Caco-2 (cell line): ENCODE data around the gene EXOC1. TPM values are rescaled to one million over a fixed set of nuclear protein-coding genes. Genes with fewer than 3 reads are reported as not detected.

Experiments used
- BruUV-seq: library from RNA; stranded (reverse); fragments of 400-500 nt; replicated peaks from 2 replicates; lab custom pipeline; 2021; lab: Mats Ljungman, UMichigan
- CTCF ChIA-PET: fragments of 300-600 bp; sonication (Branson Sonifier 250); formaldehyde crosslinking; loops from one replicate; lab custom pipeline; 2022; ENCODE audit warnings: antibody characterized with exemption; lab: Charles Lee
- POLR2A ChIA-PET: fragments of 300-600 bp; sonication (Branson Sonifier 250); formaldehyde crosslinking; loops from one replicate; lab custom pipeline; 2022; ENCODE audit warnings: antibody characterized with exemption; lab: Charles Lee
- DNase-seq, 2 experiments: peaks; one replicate each; pipeline versions ENCODE4 v3.0.0 to v3.0.0-alpha.2; 2020 to 2022
- H3K27me3 ChIP-seq: replicated peaks from 2 replicates; pipeline ENCODE4 v1.6.0; 2011; ENCODE audit warnings: low read length; ENCODE audit not compliant: control insufficient read depth, insufficient read depth
- H3K36me3 ChIP-seq: 2 replicates; pipeline ENCODE4 v1.5.1; 2011; ENCODE audit warnings: low read length; ENCODE audit not compliant: control insufficient read depth, insufficient read depth
- H3K4me1 ChIP-seq: fragments of 250-450 bp; sonication (Bioruptor Pico); 2 replicates; pipeline ENCODE4 v1.5.1; 2020; ENCODE audit warnings: mild to moderate bottlenecking
- H3K4me3 ChIP-seq: 2 replicates; pipeline ENCODE4 v1.5.1; 2011; ENCODE audit warnings: low read depth, mild to moderate bottlenecking, control low read depth, low read length
- H3K9me3 ChIP-seq: fragments of 250-450 bp; sonication (Bioruptor Pico); 2 replicates; pipeline ENCODE4 v1.5.1; 2020; ENCODE audit warnings: mild to moderate bottlenecking, moderate library complexity
- H3K27ac Mint-ChIP-seq: one replicate; pipeline ENCODE4 v1.8.0; 2022; ENCODE audit warnings: mixed read lengths; ENCODE audit not compliant: unreplicated experiment
- H3K27me3 Mint-ChIP-seq: one replicate; pipeline ENCODE4 v1.8.0; 2022; ENCODE audit warnings: mixed read lengths; ENCODE audit not compliant: insufficient read depth, unreplicated experiment
- H3K36me3 Mint-ChIP-seq: one replicate; pipeline ENCODE4 v1.8.0; 2022; ENCODE audit warnings: mild to moderate bottlenecking, mixed read lengths; ENCODE audit not compliant: insufficient read depth, unreplicated experiment
- H3K4me1 Mint-ChIP-seq: one replicate; pipeline ENCODE4 v1.8.0; 2022; ENCODE audit warnings: low read depth, mixed read lengths; ENCODE audit not compliant: unreplicated experiment
- H3K4me3 Mint-ChIP-seq: one replicate; pipeline ENCODE4 v1.8.0; 2022; ENCODE audit warnings: mild to moderate bottlenecking, moderate library complexity, mixed read lengths; ENCODE audit not compliant: unreplicated experiment
- H3K9me3 Mint-ChIP-seq: one replicate; pipeline ENCODE4 v1.8.0; 2022; ENCODE audit warnings: mixed read lengths; ENCODE audit not compliant: unreplicated experiment
- intact Hi-C: fragments of 100-400 bp; cut with micrococcal nuclease; formaldehyde crosslinking; loops from one replicate; pipeline ENCODE4 v1.10.0; 2022; ENCODE audit not compliant: unreplicated experiment
- total RNA-seq: library from RNA; stranded (reverse); gene quantifications from 2 replicates; pipeline ENCODE4 v1.2.3, GENCODE V29; 2022
- TF ChIP-seq, protein P1 (sequence below), 2 experiments: fragments of 200-600 bp in 1 of 2; IDR thresholded peaks; 1 replicate in 1 of 2; 2 replicates in 1 of 2; pipeline versions ENCODE4 v1.5.1 to v1.8.0; 2011 to 2022; ENCODE audit warnings: antibody characterized with exemption in 1 of 2, control low read depth in 1 of 2, inconsistent platforms in 1 of 2, low read depth in 1 of 2, low read length in 1 of 2, mild to moderate bottlenecking in 1 of 2, moderate library complexity in 1 of 2; ENCODE audit not compliant: insufficient read depth in 1 of 2, severe bottlenecking in 1 of 2, unreplicated experiment in 1 of 2

Gene EXOC1
- total RNA-seq, 1 experiment from 2014 or later, result 19.9 TPM

DNA sequence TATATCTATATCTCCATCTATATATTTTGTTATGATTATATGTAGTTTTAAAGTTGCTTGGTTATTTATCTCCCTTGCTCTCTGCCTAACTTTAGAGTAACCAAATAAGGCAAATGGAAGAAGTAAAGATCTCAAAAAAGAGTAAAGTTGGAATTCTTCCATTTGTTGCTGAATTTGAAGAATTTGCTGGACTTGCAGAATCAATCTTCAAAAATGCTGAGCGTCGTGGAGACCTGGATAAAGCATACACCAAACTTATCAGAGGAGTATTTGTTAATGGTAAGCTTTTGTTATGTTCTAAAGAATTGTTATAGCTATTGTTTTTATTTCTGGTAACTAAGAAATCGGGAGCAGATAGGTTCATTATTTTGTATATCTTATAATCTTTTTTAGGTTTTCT, 43.2 kb downstream of the EXOC1 start:
- TF ChIP-seq, protein P1, sequence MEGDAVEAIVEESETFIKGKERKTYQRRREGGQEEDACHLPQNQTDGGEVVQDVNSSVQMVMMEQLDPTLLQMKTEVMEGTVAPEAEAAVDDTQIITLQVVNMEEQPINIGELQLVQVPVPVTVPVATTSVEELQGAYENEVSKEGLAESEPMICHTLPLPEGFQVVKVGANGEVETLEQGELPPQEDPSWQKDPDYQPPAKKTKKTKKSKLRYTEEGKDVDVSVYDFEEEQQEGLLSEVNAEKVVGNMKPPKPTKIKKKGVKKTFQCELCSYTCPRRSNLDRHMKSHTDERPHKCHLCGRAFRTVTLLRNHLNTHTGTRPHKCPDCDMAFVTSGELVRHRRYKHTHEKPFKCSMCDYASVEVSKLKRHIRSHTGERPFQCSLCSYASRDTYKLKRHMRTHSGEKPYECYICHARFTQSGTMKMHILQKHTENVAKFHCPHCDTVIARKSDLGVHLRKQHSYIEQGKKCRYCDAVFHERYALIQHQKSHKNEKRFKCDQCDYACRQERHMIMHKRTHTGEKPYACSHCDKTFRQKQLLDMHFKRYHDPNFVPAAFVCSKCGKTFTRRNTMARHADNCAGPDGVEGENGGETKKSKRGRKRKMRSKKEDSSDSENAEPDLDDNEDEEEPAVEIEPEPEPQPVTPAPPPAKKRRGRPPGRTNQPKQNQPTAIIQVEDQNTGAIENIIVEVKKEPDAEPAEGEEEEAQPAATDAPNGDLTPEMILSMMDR (IDR thresholded peaks at IDR 0.05; ENCODE audit: insufficient read depth in 1 of 2, low read depth in 1 of 2, low read length in 1 of 2, severe bottlenecking in 1 of 2, unreplicated experiment in 1 of 2), result no peak

DNA sequence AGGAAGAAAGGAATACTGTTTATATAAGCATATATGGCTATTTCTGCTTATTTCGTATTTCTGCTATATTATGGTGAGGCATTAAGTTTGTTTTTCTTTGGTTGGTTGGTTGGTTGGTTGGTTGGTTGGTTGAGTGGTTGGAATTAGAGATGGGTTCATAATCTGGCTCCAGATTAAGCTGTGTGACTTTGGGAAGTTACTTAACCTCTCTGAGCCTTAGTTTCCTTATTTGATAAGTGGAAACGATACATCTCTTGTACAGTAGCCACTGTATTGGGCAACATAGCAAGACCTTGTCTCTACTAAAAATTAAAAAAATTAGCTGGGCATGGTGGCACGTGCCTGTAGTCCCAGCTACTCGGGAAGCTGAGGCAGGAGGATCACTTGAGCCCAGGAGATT, 49.2 kb downstream of the EXOC1 start:
- CTCF ChIA-PET, result no interaction called here
- BruUV-seq, result no TSS peak
- Mint-ChIP-seq H3K9me3 (no peaks in the 10 kb centered on the region), H3K36me3 (peaks cover 8% of the 10 kb centered on the region), H3K27me3 (no peaks in the 10 kb centered on the region), H3K27ac (no peak overlapping the region), H3K4me1 (no peaks in the 10 kb centered on the region), H3K4me3 (no peak overlapping the region)
- Histone ChIP-seq H3K4me3 (no peak overlapping the region), H3K9me3 (no peaks in the 10 kb centered on the region; the same call in 1 of the 2 replicates), H3K4me1 (no peaks in the 10 kb centered on the region), H3K36me3 (no peaks in the 10 kb centered on the region), H3K27me3 (no peaks in the 10 kb centered on the region)
- intact Hi-C loops, result no loop called here
- DNase-seq, result no peak
- POLR2A ChIA-PET, result interaction anchor here (0.6 kb wide), 1 partner anchor 127 kb away, joined by 4 read pairs; no protein-coding TSS in a partner anchor
- TF ChIP-seq, protein P1 (IDR thresholded peaks at IDR 0.05; ENCODE audit: insufficient read depth in 1 of 2, low read depth in 1 of 2, low read length in 1 of 2, severe bottlenecking in 1 of 2, unreplicated experiment in 1 of 2), result no peak

More for the DNA sequence above, 43.2 kb downstream of the EXOC1 start:
- Mint-ChIP-seq H3K27me3 (no peaks in the 10 kb centered on the region), H3K27ac (no peak overlapping the region), H3K4me1 (no peaks in the 10 kb centered on the region), H3K9me3 (no peaks in the 10 kb centered on the region), H3K4me3 (no peak overlapping the region), H3K36me3 (peaks cover 24% of the 10 kb centered on the region)
- no peaks in the 10 kb centered on the region for H3K27me3 ChIP-seq
- DNase-seq, result no peak
- CTCF ChIA-PET, result no interaction called here
- POLR2A ChIA-PET, result no interaction called here
- H3K9me3 ChIP-seq, result no peaks in the 10 kb centered on the region
- H3K36me3 ChIP-seq, result no peaks in the 10 kb centered on the region
- no TSS peak for BruUV-seq
- intact Hi-C loops, result no loop called here
- no peaks in the 10 kb centered on the region for H3K4me1 ChIP-seq
- H3K4me3 ChIP-seq, result no peak overlapping the region

DNA sequence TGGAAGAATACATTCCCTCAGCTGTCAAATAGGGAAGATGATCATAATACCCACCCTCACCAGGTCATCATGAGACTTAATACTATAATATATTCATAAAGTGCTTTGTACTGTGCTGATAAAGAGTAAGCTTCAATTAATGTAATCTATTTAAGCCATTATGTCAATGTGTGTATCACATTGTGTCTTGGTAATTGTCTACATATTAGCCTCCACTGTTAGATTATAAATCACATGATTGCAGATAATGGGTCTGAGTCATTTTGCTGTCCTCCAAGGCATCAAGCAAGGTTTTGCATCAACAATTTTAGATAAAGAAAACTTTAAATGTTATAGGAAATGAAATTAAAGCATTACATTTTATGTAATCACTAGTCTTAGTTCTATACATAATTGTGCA, 50.1 kb downstream of the EXOC1 start:
- Mint-ChIP-seq H3K4me1 (no peaks in the 10 kb centered on the region), H3K27ac (no peak overlapping the region), H3K27me3 (no peaks in the 10 kb centered on the region), H3K4me3 (no peak overlapping the region), H3K36me3 (peaks cover 5% of the 10 kb centered on the region), H3K9me3 (no peaks in the 10 kb centered on the region)
- no peak overlapping the region for H3K4me3 ChIP-seq
- H3K36me3 ChIP-seq, result no peaks in the 10 kb centered on the region
- TF ChIP-seq, protein P1 (IDR thresholded peaks at IDR 0.05; ENCODE audit: insufficient read depth in 1 of 2, low read depth in 1 of 2, low read length in 1 of 2, severe bottlenecking in 1 of 2, unreplicated experiment in 1 of 2), result no peak
- no peaks in the 10 kb centered on the region for H3K4me1 ChIP-seq
- no peaks in the 10 kb centered on the region for H3K27me3 ChIP-seq
- CTCF ChIA-PET, result no interaction called here
- H3K9me3 ChIP-seq, result no peaks in the 10 kb centered on the region; the same call in 1 of the 2 replicates
- no peak for DNase-seq
- intact Hi-C loops, result no loop called here
- POLR2A ChIA-PET, result interaction anchor here (0.6 kb wide), 1 partner anchor 126 kb away, joined by 4 read pairs; no protein-coding TSS in a partner anchor
- no TSS peak for BruUV-seq
